A549 treated with Mapracorat at 1 μM for 4 hours (cell line): Measurements from ENCODE around the gene BTNL9. TPM values are rescaled to one million over a fixed set of nuclear protein-coding genes. Genes with fewer than 3 reads are reported as not detected.

Source experiments
- total RNA-seq: library from RNA; stranded (reverse); fragments of 200-300 nt; extraction: Qiagen RNA extraction; gene quantifications from 5 replicates; pipeline ENCODE4 v1.2.3, GENCODE V29; 2022

The BTNL9 gene
- 0.56 to 1.2 TPM (median 0.95 TPM) in 5 replicates for total RNA-seq

GRCh38 chr5:181039931-181040630, at the start of gene BTNL9:
TSS of gene BTNL9 (plus strand) at chr5:181040266. CDS start at chr5:181045490, 5,224 bp downstream.

Other genes with a start within 250 kb of the BTNL9 start
- gene MGAT1, start 237.5 kb upstream of the BTNL9 start, total RNA-seq, result 68.0 to 90.7 TPM (median 86.9 TPM) in 5 replicates
- gene ZFP62, start 179.0 kb upstream of the BTNL9 start, total RNA-seq, result 7.8 to 9.5 TPM (median 8.4 TPM) in 5 replicates
- gene BTNL8, start 141.1 kb upstream of the BTNL9 start, total RNA-seq, result not detected in 5 replicates
- gene BTNL3, start 51.4 kb upstream of the BTNL9 start, total RNA-seq, result not detected in 5 replicates
- gene OR2V1, start 90.9 kb downstream of the BTNL9 start, total RNA-seq, result not detected in 5 replicates
- gene OR2V2, start 107.3 kb downstream of the BTNL9 start, total RNA-seq, result not detected in 5 replicates
- gene TRIM7, start 164.9 kb downstream of the BTNL9 start, total RNA-seq, result 30.1 to 43.0 TPM (median 42.7 TPM) in 5 replicates
- 18.6 to 31.0 TPM (median 28.9 TPM) in 5 replicates for gene TRIM41, start 183.0 kb downstream of the BTNL9 start, total RNA-seq
- 3,085 to 3,907 TPM (median 3,262 TPM) in 5 replicates for gene RACK1, start 203.6 kb downstream of the BTNL9 start, total RNA-seq
- gene TRIM52, start 220.9 kb downstream of the BTNL9 start, total RNA-seq, result 4.8 to 7.1 TPM (median 6.2 TPM) in 5 replicates